ENCODE data around the gene MOB1B.
A peak's percentile ranks its signal among the peaks of the same experiment; 100 is the strongest.
"Not testable (repeated sequence)": the region's sequence is repeated elsewhere in the genome, so short reads cannot be mapped to it uniquely, and the experiment has no call there.

The MOB1B gene

GRCh38 chr4:71001363-71001762 is 99.2 kb downstream of the MOB1B start:
- not testable (repeated sequence) for H3K27me3 Mint-ChIP-seq, H3K9me3 Mint-ChIP-seq, ATAC-seq, H3K4me3 Mint-ChIP-seq
- peaks cover 93% of the 10 kb centered on the region for H3K4me1 Mint-ChIP-seq
- H3K36me3 Mint-ChIP-seq = peaks cover 55% of the 10 kb centered on the region
- peak overlapping the region; percentile 94 for H3K27ac Mint-ChIP-seq

- Mint-ChIP-seq H3K27me3 (no peaks in the 10 kb centered on the region), H3K36me3 (peaks cover 57% of the 10 kb centered on the region), H3K4me1 (peaks cover 89% of the 10 kb centered on the region), H3K9me3 (peaks cover 4% of the 10 kb centered on the region), H3K4me3 (peak overlapping the region; percentile 73), H3K27ac (peak overlapping the region; percentile 94)
- ATAC-seq = peak; percentile 86
These were observed 102.2 kb downstream of the MOB1B start for GRCh38 chr4:71004281-71004851.

- Mint-ChIP-seq H3K4me3 (peak overlapping the region; percentile 73), H3K4me1 (peaks cover 89% of the 10 kb centered on the region), H3K36me3 (peaks cover 50% of the 10 kb centered on the region), H3K27ac (peak overlapping the region; percentile 94)
- not testable (repeated sequence) for H3K9me3 Mint-ChIP-seq, H3K27me3 Mint-ChIP-seq
- peak; percentile 48 for ATAC-seq
These were observed 102.9 kb downstream of the MOB1B start for GRCh38 chr4:71005025-71005424.

- peaks cover 37% of the 10 kb centered on the region for H3K36me3 Mint-ChIP-seq
- H3K4me3 Mint-ChIP-seq = peak overlapping the region; percentile 67
- H3K27ac Mint-ChIP-seq = peak overlapping the region; percentile 94
- H3K9me3 Mint-ChIP-seq = peaks cover 4% of the 10 kb centered on the region
- H3K27me3 Mint-ChIP-seq = no peaks in the 10 kb centered on the region
- ATAC-seq = peak; percentile 90
- H3K4me1 Mint-ChIP-seq = peaks cover 78% of the 10 kb centered on the region
These were observed 104.2 kb downstream of the MOB1B start for GRCh38 chr4:71006203-71006907.

GRCh38 chr4:71008196-71008595 is 106.0 kb downstream of the MOB1B start:
- Mint-ChIP-seq H3K27ac (peak overlapping the region; percentile 77), H3K9me3 (no peaks in the 10 kb centered on the region), H3K4me1 (peaks cover 66% of the 10 kb centered on the region), H3K4me3 (no peak overlapping the region), H3K27me3 (no peaks in the 10 kb centered on the region), H3K36me3 (peaks cover 33% of the 10 kb centered on the region)
- no peak for ATAC-seq

GRCh38 chr4:71009086-71009485 is 106.9 kb downstream of the MOB1B start:
- Mint-ChIP-seq H3K4me1 (peaks cover 60% of the 10 kb centered on the region), H3K27ac (peak overlapping the region; percentile 77), H3K27me3 (no peaks in the 10 kb centered on the region), H3K4me3 (no peak overlapping the region), H3K9me3 (no peaks in the 10 kb centered on the region), H3K36me3 (peaks cover 29% of the 10 kb centered on the region)
- no peak for ATAC-seq

- H3K27me3 Mint-ChIP-seq = no peaks in the 10 kb centered on the region
- H3K36me3 Mint-ChIP-seq = peaks cover 36% of the 10 kb centered on the region
- no peaks in the 10 kb centered on the region for H3K9me3 Mint-ChIP-seq
- H3K4me1 Mint-ChIP-seq = peaks cover 51% of the 10 kb centered on the region
- peak overlapping the region; percentile 77 for H3K27ac Mint-ChIP-seq
- no peak overlapping the region for H3K4me3 Mint-ChIP-seq
- peak; percentile 54 for ATAC-seq
These were observed 107.9 kb downstream of the MOB1B start for GRCh38 chr4:71009890-71010588.

- Mint-ChIP-seq H3K36me3 (peaks cover 42% of the 10 kb centered on the region), H3K27ac (no peak overlapping the region), H3K4me1 (peaks cover 46% of the 10 kb centered on the region), H3K9me3 (peaks cover 4% of the 10 kb centered on the region), H3K4me3 (no peak overlapping the region), H3K27me3 (no peaks in the 10 kb centered on the region)
- no peak for ATAC-seq
These were observed 109.3 kb downstream of the MOB1B start for GRCh38 chr4:71011451-71011850.

GRCh38 chr4:71017391-71017790 is 115.2 kb downstream of the MOB1B start:
- not testable (repeated sequence) for H3K27ac Mint-ChIP-seq

GRCh38 chr4:71020611-71021010 is 118.4 kb downstream of the MOB1B start:
- H3K36me3 Mint-ChIP-seq = peaks cover 20% of the 10 kb centered on the region
- no peak for ATAC-seq
- no peak overlapping the region for H3K4me3 Mint-ChIP-seq
- peaks cover 3% of the 10 kb centered on the region for H3K4me1 Mint-ChIP-seq
- H3K27me3 Mint-ChIP-seq = no peaks in the 10 kb centered on the region
- H3K27ac Mint-ChIP-seq = no peak overlapping the region
- peaks cover 4% of the 10 kb centered on the region for H3K9me3 Mint-ChIP-seq

More at GRCh38 chr4:71017391-71017790, 115.2 kb downstream of the MOB1B start:
- not testable (repeated sequence) for H3K27me3 Mint-ChIP-seq, ATAC-seq, H3K4me3 Mint-ChIP-seq, H3K9me3 Mint-ChIP-seq
- H3K36me3 Mint-ChIP-seq = peaks cover 24% of the 10 kb centered on the region
- H3K4me1 Mint-ChIP-seq = peaks cover 17% of the 10 kb centered on the region

- no peaks in the 10 kb centered on the region for H3K27me3 Mint-ChIP-seq
- no peaks in the 10 kb centered on the region for H3K4me1 Mint-ChIP-seq
- ATAC-seq = no peak
- no peak overlapping the region for H3K4me3 Mint-ChIP-seq
- no peaks in the 10 kb centered on the region for H3K9me3 Mint-ChIP-seq
- H3K36me3 Mint-ChIP-seq = peaks cover 30% of the 10 kb centered on the region
- no peak overlapping the region for H3K27ac Mint-ChIP-seq
These were observed 123.5 kb downstream of the MOB1B start for GRCh38 chr4:71025654-71026053.

GRCh38 chr4:71026086-71026485 is 123.9 kb downstream of the MOB1B start:
- ATAC-seq = no peak
- H3K27ac Mint-ChIP-seq = no peak overlapping the region
- no peaks in the 10 kb centered on the region for H3K4me1 Mint-ChIP-seq
- H3K27me3 Mint-ChIP-seq = no peaks in the 10 kb centered on the region
- peaks cover 30% of the 10 kb centered on the region for H3K36me3 Mint-ChIP-seq
- H3K4me3 Mint-ChIP-seq = no peak overlapping the region
- no peaks in the 10 kb centered on the region for H3K9me3 Mint-ChIP-seq

- Mint-ChIP-seq H3K4me3 (no peak overlapping the region), H3K9me3 (no peaks in the 10 kb centered on the region), H3K36me3 (peaks cover 30% of the 10 kb centered on the region), H3K27ac (no peak overlapping the region), H3K27me3 (no peaks in the 10 kb centered on the region), H3K4me1 (no peaks in the 10 kb centered on the region)
- ATAC-seq = no peak
These were observed 125.4 kb downstream of the MOB1B start for GRCh38 chr4:71027611-71028010.

- Mint-ChIP-seq H3K4me3 (no peak overlapping the region), H3K27me3 (no peaks in the 10 kb centered on the region), H3K27ac (no peak overlapping the region), H3K9me3 (no peaks in the 10 kb centered on the region), H3K4me1 (no peaks in the 10 kb centered on the region), H3K36me3 (peaks cover 17% of the 10 kb centered on the region)
- no peak for ATAC-seq
These were observed 127.3 kb downstream of the MOB1B start for GRCh38 chr4:71029504-71029903.

GRCh38 chr4:71032106-71032505 is 129.9 kb downstream of the MOB1B start:
- ATAC-seq, H3K36me3 Mint-ChIP-seq, H3K9me3 Mint-ChIP-seq, H3K4me1 Mint-ChIP-seq, H3K4me3 Mint-ChIP-seq, H3K27me3 Mint-ChIP-seq: not testable (repeated sequence)
- peak overlapping the region; percentile 22 for H3K27ac Mint-ChIP-seq
